GM18526 (cell line): Measurements from ENCODE around the gene MET.

Experiments used
- POLR2A ChIP-seq: IDR thresholded peaks from 3 replicates; pipeline ENCODE4 v1.6.1; 2011; ENCODE audit not compliant: insufficient read length; ENCODE audit errors: extremely low read depth

The MET gene

DNA sequence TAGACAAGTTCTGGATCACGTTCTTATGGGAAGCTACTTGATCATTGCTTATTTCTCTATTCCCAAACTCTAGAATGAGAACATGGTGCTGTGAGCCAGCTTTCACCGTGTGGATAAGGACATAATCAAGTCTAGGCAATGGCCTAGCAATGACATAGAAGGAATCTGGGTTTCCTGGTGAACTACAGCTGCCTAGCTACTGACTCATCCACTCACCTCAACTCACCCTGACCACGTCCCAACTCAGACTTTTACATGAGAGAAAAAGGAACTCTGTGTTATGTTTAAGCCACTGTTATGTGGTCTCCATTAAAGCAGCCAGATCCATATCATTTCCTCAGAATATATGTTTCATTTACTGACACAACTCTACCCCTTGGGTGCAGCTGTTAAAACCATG, 18.8 kb upstream of the MET start:
- TF ChIP-seq POLR2A: no peak

DNA sequence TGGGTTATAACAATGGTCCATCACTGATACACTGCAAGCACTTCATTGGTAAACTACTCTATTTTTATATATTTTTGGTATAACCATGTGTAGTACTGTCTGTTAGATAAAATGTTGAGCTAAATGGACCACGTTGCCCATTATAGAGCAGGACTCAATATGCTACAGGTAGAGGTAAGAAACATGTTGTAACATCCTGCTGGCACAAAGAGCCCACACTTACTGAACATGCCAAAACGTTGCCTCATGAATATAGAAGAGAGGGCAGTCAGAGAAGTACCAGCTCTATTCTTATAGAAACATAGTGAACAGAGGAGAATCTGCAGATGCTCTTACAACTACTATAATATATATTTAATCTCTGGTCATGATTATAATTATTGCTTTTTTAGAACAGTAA, 18.4 kb upstream of the MET start:
- TF ChIP-seq POLR2A: no peak

DNA sequence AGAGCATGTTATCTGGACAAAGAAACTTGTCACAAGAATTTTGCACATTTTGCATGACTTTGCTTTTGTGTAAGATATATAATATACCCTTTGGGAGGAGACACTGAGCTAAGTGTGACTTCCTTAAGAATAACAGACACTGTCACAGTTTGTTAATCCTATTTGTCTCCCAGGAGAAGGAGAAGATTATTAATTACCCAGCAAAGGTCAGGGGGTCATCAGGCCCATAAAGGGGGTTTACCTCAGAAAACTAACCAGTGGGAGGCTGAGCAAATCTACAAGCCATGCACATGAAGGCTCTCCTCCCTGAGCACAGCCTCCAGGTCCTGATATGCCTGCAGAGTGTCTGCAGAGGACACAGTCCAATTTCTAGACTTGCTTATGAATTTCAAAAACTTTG, 10.1 kb upstream of the MET start:
- TF ChIP-seq POLR2A: no peak

DNA sequence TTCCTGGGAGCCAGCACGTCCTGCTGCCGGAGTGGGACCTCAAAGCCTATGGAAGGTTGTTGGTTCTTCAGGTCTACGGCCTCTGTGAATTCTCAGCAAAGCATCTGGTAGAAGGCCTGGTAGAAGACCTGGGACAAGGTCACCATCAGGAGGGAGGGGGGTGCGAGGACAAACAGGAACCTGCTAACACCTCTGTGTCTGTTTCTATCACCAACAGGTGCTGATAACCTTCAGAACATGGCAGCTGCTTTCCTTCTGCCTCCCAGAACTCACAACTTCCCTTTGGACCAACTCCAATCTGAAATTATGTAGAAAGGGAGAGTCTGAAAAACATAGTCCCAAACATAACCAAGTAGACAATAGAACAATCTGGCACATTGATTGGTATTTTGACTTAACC, 8.3 kb upstream of the MET start:
- no peak for TF ChIP-seq POLR2A

DNA sequence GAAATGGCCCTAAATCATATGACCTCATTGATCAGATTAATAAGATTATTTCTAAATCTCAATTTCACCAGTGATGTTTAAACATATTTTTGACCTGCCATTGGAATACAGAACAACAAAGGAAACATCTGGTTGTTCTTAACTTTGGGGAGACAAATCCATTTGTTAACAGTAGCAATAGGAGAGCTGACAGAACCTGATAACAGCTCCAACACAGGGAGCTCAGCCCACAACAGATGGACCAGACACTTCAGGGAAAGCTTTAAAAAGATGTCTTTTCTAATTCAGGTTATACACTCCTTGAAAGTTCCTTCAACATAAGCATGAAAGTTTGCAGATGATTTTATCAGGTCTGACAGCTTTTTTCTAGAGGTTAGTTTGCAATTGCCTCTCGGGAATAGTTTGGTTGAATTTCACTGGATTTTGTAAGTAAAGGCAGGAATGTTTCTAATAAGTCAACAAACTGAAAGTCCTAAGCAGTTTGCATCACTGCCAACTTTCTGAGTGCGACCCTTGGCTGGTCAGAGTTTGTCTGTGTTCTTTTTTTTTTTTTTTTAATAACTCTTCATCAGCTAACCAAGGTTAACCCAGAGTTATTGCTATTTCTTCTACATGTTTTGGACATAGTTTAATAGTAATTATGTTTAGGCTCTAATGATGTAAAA, 6.5 kb upstream of the MET start:
- TF ChIP-seq POLR2A: no peak

DNA sequence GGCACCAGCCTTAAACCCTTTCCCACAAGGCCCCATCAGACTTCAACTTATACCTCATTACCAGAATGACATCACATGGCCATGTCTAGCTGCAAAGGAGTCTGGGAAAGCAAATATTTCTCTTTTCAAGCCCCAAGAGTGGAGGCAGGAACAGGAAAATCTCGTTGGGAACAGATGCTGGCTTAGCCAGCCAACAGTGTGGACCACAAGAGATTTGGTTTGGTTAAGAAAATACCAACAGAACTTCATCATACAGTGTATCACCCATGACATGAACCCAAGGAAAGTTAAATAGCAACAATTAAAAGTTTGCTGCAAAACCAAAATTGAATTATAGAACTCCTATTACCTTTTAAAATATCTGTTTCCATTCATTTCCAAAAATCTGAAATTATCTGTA, 2.2 kb upstream of the MET start:
- no peak for TF ChIP-seq POLR2A

DNA sequence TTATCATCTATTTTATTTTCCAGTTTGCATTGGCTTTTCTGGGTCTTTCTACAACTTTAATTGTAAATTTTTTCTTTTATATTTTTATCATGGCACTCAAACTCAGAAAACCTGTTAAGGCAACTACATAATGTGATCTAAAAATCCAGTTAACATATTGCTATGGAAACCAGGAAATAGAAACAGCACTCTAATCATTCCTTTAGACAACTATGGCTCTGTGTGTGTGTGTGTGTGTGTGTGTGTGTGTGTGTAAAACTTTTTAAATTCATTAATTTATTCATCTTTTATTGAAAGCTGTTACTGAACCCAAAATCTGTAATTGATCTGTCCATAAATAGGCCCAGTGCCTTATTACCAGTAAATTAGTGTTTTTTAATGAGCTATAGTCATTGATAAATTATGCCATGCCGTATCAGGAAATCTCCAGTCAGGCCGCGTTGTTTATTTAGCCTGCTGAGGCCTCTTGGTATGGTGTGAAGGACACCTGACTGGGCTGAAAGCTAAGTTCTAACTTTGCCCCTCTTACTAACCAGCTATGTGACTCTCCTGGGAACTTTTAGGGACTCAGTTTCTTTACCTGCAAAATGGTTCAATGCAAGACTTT, 1.5 kb upstream of the MET start:
- no peak for TF ChIP-seq POLR2A

DNA sequence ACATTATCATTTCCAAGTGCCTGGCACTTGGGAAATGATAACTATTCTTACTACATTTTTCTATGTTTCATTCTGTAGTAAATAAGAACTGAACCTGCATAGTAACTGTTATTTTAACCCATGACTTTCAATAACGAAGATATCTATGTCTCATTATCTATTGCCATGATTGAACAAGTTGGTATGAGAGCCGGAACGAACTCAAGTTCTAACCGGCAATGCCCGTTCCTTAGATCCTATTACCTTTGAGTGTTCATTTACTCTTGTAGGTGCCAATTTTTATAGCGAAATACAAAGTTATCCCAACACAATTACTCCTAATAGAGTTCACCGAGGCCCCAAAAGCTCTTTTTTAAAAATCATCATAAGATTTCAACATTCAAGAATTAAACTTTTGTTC, 885 bp upstream of the MET start:
- no peak for TF ChIP-seq POLR2A

DNA sequence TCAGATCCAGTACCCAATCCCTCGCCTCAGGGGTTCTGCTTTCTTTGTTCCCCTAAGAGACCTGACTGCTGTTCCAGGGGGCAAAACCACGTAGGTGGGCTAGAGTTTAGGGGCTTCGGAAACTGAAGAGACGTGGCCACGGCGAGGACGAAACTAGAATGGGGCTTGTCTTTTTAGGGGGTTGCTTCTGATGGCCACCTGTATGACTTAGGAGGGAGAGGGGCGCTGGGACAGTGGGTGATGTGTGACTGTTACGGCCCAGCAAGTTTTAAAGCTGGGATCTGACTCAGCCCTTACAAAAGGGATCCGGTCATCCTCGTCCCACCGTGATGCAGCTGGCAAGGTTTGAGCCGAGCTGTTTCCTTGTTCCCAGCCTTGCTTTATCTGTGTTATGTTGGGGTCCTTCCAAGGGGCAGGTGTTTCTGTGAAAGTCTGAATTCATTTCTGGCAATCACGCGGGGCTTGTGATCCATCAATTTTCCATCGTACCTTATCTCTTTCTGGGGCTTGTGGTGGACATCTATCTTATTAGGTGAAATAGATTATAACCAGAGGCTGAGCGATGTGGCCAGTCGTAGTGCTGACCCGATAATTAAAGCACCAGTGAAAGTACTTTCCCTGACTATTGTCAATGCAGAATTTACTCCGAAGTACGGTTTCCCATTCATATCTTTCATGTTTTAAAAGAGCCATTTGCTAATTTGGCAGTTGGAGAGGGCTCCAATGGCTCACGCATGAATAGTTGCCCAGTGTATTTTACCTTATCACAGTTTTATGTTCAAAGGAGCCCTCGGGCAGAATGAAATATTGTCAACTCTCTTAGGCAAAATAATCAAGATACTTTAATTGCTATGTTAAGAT, 830 bp downstream of the MET start:
- no peak for TF ChIP-seq POLR2A

DNA sequence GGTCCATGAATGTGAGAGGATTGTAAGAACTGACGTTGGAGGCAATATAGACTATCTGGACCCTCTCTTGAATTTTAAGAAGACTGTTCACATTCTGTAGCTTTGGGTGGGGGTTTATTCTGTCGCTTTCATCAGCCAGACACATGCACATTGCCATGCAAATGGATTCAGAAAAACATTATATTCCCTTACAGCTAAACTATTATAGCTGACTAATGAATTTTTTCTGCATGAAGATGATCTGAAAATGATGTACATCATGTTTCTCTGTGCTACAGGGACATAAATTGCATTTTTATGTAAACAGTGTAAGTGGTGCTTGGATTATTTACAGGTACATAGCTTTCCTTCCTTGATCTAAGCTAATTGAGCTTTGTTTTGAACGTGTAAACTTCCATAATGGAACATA, 1.5 kb downstream of the MET start:
- TF ChIP-seq POLR2A: no peak

DNA sequence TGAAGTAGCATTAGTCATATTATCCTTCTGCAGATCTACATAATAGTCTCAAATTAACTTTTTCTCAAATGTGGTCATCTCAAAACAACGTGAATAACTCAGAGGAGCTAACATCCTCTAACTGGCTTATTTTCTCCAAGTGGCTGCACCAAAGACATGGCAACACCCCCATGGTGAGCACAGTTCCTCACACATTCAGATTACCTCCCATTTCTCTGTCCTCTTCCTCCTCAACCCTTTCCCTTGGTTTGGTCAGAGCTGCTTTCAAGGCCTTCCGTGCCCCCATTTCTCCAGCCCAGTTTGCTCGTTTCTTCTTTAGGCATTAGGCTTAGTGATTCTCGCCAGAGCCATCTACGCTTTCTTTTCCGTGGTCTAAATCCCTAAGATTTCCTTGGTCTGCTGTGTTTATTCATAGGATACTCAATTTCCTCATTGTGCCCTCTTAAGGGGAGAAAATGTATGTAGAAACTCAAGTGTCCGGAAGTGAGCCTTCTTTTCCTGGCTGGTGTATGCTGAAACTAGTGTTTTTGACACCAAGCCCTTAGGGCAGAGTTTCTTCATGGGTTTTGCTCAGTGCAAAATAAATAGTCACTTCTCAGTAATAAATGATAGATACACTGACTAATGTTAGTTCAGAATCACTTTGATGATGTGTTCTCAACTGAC, 2.6 kb downstream of the MET start:
- no peak for TF ChIP-seq POLR2A

DNA sequence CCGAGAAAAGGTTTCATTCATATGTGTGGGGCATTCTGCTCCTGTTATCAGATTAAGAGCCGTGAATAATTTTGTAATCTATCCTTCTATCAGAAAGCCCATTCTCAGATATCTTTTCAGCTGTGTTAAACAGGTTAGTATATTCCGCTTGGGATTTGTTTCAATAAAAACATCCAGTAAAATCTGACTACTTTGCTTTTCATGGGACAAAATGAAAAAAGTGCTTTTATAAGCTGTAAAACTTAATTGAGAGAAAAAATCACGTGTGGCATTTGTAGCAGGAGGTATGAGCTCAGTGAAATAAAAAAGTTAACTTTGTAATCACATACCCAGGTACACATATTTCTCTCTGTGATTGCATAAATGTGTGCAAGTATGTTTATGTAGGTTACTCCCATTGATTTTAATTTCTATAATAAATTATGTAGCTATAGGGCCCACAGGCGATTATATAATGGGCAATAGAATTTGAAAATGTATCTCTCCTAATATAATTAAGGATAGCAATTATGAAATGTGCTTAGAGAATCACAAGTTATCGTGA, 3.9 kb downstream of the MET start:
- TF ChIP-seq POLR2A: no peak

DNA sequence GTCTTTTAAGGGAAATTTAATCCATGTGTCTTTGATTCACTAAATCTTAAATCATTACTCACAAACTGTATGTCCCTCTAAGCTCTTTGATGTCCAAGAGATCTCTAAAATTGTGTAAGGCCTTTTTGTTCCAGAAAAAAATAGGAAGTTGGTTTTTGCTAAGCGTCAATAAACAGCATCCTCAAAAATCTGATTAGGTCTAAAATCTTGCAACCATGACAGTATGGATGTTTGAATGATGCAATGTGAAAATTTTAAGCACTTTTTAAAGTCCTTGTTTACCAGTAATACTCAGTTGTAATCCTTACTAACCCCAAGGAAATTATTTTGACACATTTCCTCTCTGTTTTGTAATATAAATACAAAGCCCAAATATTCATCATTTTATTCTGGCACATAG, 6.8 kb downstream of the MET start:
- TF ChIP-seq POLR2A: no peak

DNA sequence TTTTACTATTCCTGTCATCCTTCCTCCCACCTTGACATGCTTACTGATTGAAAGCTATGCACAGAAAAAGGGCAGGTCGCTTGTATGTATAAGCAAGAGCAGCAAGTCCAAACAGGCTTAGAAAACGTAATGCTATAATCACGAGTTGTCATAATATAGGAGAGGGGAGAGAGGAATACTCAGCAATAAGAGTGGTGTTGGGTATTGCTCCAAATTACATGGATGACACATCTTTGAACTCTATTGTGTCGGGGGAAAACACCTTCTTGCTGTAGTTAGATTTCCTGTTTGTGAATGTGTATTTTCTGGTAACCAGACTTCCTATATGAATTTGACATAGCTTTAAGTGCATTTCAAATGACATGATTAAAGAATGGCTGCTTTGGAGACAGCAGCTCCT, 7.5 kb downstream of the MET start:
- no peak for TF ChIP-seq POLR2A

DNA sequence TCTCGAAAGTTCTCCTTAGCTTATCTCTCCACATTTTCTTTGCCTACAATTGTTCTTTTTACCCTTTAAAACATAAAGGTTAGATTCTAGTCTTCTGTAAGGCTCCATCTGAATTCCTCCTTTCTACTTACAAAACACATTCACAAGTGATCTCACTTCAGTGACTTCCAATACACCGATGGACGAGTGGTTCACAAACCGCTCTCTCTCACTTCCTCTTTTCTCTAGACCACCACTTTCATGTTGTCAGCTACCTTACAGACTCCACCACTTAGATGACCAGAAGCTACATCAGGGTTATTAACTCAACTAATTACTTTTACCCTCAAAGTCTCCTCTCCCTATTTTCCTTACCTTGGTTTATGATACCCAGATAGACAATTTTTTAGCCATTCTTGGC, 11.8 kb downstream of the MET start:
- no peak for TF ChIP-seq POLR2A
